ENCODE data around the gene LZTR1.

The LZTR1 gene

DNA sequence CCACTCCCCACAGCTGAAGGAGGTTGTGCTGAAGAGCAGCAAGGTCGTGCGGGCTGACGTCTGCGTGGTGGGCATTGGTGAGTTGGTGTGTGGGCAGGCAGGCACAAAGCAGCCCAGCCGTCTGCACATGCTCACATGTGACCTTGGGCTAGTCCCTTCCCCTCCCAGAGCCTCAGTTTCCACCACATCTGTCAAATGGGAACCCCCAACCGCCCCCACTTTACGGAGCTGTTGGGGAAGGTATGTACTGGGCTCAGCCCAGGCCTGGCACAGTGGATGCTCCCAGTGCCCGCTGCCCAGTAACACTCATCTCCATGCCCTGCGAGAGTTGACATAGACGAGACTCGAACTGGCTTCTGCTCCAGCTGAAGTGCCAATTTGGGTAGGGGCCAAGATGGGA lies 5.1 kb upstream of the LZTR1 start:
- in situ Hi-C loops (cut with HindIII; ENCODE audit: low pct_ligation_motif_present, low pct_unique_long_range_greater_than_20kb, low sequenced_read_pairs): no loop called here
- no peak for DNase-seq

DNA sequence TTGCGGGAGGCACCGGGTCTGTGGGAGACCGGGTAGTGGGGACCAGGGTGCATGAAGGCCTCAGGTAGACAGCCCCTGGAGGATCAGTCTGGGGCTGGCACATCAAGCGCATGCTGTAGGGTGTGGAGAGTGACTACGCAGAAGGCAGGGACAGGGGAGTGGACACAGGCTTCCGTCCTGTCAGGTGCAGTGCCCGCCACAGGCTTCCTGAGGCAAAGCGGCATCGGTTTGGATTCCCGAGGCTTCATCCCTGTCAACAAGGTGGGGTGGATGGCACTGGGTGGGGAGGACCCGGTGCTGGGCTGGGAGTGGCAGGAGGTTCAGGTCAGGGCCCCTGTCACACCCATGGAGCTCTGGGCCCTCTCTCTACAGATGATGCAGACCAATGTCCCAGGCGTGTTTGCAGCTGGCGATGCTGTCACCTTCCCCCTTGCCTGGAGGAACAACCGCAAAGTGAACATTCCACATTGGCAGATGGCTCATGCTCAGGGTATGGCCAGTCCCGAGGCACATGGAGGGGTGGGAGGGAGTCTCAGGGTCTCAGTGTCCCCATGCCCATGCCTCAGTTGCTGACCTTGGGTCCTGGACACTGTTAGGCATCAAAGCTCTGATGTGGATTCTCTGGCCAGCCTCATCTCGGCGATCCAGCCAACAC lies 4.5 kb upstream of the LZTR1 start:
- DNase-seq: no peak
- in situ Hi-C loops (cut with HindIII; ENCODE audit: low pct_ligation_motif_present, low pct_unique_long_range_greater_than_20kb, low sequenced_read_pairs): no loop called here

DNA sequence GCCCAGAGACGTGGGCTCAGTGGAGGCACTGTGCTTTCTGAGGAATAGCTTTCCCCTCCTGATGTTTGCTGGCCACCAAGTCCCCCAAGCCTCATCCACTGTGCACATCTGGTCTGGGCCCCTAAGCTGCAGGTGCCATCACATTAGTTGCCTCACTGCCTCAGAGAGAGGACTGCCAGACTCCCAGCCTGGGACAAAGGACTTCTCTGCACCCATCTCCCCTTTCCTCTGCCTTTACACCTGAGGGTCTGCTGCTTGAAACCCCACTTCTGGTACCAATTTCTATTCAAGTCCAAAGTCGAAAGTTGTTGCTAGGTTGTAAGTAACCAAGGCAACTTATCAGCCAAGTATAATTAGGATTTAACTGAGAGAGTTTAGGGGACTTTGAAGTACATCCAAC lies 3.7 kb upstream of the LZTR1 start:
- in situ Hi-C loops (cut with HindIII; ENCODE audit: low pct_ligation_motif_present, low pct_unique_long_range_greater_than_20kb, low sequenced_read_pairs): no loop called here
- DNase-seq: no peak

DNA sequence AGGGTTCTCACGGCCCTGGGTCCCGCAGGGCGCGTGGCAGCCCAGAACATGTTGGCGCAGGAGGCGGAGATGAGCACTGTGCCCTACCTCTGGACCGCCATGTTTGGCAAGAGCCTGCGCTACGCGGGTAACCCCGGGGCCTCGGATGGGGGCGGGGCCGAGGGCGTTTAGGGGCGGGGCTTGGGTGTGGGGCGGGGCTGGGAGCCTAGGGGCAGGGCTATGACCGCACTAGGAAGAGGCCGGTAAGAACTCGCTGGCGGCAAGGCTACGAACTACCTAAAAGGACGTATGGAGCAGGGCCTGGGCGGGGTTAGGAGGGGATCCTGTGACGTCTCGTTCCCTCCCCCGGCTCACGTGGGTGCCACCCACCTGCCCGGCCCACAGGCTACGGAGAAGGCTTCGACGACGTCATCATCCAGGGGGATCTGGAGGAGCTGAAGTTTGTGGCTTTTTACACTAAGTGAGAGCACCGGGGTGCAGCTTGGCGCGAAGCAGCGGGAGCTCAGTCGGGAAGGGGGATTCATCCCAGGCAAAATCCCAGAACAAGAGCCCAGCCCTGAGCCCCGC lies 2.8 kb upstream of the LZTR1 start:
- no peak for DNase-seq
- in situ Hi-C loops (cut with HindIII; ENCODE audit: low pct_ligation_motif_present, low pct_unique_long_range_greater_than_20kb, low sequenced_read_pairs): no loop called here

DNA sequence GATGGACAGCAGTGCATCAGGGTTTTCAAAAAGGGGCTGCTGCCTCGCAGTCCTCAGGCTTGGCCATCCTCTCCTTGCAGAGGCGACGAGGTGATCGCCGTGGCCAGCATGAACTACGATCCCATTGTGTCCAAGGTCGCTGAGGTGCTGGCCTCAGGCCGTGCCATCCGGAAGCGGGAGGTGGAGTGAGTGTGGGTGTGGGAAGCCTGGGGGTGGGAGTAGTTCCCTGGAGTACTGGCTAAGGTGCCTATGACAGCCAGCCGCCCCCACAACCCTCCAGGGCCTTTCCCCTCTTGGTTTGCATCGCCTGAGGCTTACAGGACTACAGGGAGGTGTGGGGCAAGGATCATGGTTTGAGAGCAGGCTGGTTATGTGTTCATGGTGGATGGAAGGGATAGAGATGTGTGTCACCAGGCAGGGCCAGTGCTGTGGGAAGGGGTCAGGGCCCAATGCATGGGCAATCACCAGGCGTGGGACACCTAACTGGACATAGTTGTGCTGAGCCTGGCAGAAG lies 2.1 kb upstream of the LZTR1 start:
- in situ Hi-C loops (cut with HindIII; ENCODE audit: low pct_ligation_motif_present, low pct_unique_long_range_greater_than_20kb, low sequenced_read_pairs): no loop called here
- DNase-seq: no peak

DNA sequence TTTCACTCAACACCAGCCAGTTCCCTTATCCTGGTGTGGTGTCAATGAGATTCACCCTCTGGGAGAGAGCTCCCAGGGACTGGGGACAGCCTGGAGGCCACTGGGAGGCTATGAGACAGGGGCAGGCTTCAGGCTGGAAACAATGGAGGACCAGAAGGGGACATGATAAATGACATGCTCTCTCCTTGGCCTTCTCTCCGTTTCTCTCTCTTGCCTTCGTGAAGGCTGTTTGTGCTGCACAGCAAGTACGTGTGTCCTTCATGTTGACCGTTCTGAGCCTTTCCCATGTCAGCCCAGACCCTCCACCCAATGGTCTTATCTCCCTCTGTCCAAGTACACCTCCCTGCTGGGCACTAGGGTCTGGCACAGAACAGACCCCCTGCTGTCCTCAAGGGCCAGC lies 1.6 kb upstream of the LZTR1 start:
- DNase-seq: no peak
- in situ Hi-C loops (cut with HindIII; ENCODE audit: low pct_ligation_motif_present, low pct_unique_long_range_greater_than_20kb, low sequenced_read_pairs): no loop called here

DNA sequence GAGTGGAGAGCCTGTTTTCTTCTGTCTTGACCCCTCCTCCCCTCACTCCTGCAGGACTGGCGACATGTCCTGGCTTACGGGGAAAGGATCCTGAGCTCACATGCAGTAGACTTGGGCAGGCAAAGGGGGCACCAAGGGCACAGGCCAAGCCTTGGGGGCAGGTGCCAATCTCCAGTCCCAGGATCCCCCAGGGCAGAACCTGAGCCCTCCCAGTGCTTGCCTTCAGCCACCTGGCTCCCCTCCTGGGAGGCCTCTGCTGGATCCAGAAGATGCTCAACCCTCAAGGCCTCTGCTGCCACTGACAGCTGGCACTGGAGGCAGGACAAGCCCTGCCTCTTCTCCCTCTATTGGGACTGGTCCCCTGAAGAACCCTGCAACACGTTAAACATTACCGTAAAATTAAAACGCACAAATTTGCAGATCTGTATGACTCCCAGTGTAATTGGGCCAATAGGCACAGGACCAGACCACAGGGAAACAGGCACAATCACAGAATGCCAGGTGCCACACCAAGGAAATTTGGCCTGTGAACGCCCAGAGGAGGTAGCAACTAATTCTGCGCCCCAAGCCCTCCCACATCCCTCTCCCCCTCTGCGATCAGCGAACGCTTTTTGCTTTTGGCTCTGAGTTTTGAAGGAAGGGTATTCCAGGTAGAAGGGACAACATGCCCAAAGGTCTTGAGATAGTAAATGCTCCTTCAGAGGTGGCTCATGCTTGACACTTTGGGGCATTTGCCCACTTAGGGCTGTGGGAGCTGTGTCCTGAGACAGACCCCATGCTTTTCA lies 967 bp upstream of the LZTR1 start:
- in situ Hi-C loops (cut with HindIII; ENCODE audit: low pct_ligation_motif_present, low pct_unique_long_range_greater_than_20kb, low sequenced_read_pairs): no loop called here
- DNase-seq: no peak

DNA sequence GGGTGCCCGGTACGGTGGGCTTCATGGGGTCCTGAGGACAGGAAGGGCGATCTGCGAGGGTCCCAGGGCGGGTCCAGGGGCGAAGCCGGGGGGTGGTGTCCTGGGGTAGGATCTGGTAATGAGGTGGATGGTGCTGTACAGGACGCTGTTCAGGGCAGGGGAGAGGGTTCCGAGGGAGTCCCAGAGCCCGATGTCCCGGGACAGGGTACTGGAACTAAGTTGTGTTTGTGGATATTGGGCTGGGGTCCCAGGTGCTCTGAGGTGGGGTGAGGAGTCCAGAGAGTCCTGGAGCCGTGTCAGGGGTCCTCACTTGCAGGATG lies 426 bp downstream of the LZTR1 start:
- in situ Hi-C loops (cut with HindIII; ENCODE audit: low pct_ligation_motif_present, low pct_unique_long_range_greater_than_20kb, low sequenced_read_pairs): no loop called here
- DNase-seq: no peak

DNA sequence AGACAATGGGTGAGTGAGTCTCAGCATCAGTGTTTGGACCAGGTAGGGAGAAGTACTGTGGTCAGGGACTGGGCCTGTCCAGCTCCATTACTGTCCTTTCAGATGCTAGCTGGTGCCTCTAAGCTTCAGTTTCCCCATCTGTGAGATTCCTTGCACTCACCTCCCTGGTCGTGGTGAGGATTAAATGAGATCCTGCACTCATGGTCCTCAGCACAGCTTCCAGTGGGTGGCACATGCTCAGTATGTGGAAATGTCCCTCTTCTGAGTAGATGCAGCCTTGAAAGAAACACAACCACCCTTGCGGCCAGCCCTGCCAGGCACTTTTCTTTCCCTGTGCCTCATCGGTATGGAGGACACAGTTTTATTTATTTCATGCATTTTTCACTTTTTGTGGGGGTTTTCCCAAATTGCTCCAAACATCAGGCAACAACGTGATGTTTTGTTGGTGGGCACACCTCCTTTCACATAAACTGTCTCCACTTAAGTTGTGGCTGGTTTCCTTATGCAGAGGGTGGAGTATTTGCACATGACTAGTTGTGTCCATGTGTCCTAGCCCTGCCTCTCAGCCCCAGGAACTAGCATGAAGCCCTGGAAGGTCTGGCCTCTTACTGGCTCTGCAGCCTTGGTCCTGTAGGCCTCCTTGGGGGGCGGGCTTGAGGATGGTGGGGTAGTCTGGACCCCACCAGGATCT lies 1.1 kb downstream of the LZTR1 start:
- in situ Hi-C loops (cut with HindIII; ENCODE audit: low pct_ligation_motif_present, low pct_unique_long_range_greater_than_20kb, low sequenced_read_pairs): no loop called here
- no peak for DNase-seq

DNA sequence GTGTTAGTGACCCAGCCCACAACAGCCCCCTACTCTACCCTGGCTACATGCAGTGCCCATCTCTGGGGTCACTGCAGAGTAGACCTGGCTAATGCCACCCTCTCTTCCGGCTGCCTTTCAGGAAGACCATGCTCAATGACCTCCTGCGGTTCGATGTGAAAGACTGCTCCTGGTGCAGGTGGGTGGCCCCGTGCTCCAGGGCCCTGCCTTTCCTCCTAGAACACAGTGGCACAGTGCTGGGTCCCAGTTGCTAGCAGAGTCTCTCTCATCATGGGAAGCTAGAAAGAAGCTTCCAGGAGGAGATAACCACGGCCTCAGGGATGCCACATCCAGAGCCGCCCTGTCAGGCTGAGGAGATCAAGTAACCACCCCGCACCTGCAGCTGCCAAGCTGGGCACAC lies 3.6 kb downstream of the LZTR1 start:
- in situ Hi-C loops (cut with HindIII; ENCODE audit: low pct_ligation_motif_present, low pct_unique_long_range_greater_than_20kb, low sequenced_read_pairs): no loop called here
- no peak for DNase-seq

DNA sequence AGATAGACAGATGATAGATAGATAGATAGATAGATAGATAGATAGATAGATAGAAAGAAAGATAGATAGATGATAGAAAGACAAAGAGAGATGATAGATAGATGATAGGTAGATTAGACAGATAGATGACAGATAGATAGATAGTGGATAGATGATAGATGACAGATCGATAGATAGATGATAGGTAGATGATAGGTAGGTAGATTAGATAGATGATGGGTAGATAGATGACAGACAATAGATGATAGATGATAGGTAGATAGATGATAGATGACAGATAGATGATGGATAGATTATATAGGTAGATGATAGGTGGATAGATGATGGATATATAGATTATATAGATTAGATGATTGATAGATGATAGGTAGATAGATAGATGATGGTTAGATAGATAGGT lies 4.3 kb downstream of the LZTR1 start:
- DNase-seq: no peak
- in situ Hi-C loops (cut with HindIII; ENCODE audit: low pct_ligation_motif_present, low pct_unique_long_range_greater_than_20kb, low sequenced_read_pairs): no loop called here

DNA sequence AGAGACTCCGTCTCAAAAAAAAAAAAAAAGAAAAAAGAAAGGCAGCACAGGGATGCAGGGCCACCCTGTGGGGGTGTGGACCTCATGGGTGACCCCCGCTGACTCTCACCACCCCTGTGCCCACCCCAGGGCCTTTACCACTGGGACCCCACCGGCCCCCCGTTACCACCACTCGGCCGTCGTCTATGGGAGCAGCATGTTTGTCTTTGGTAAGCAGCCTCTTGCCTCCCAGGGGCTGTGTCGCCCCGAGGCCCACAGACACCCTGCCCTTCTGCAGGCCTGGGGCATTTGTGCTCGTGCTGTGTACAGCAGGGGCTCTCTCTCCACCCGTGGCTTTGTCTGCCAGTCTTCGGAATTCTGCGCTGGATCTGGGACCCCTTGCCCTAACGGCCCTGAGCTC lies 5.3 kb downstream of the LZTR1 start:
- in situ Hi-C loops (cut with HindIII; ENCODE audit: low pct_ligation_motif_present, low pct_unique_long_range_greater_than_20kb, low sequenced_read_pairs): no loop called here
- no peak for DNase-seq

DNA sequence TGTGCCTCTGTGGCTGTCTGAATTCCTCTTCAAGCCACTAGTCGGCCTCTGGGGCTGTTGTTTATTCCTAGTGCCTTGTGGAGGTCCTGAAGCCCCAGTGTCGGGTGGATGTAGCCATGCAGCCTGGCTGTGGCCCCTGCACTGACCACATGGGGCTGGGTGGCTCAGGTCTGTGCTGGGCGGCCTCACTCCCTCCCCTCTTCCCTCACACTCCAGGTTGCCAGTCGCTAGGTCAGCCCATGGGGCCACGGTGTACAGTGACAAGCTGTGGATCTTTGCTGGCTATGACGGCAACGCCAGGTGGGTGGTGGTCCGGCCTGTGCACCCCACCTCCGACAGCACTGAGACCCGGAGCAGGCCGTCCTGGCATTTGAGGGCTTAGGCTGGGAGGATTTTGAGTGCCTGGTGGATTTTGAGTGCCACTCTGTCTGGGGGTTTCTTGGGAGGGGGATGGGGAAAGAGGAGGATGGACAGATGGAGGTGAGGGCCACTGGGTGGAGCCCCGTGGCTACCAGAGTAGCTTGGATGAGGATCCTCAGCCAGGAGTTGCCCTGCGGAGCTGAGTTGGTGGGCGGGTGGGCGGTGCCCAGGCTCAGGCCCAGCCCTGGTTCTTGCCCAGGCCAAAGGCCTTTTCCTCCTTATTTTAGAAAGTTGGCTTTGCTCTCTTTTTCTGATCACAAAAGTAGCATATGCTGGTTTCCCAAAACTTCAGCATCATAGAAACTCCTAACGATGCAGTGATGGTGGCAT lies 6.7 kb downstream of the LZTR1 start:
- in situ Hi-C loops (cut with HindIII; ENCODE audit: low pct_ligation_motif_present, low pct_unique_long_range_greater_than_20kb, low sequenced_read_pairs): no loop called here
- DNase-seq: no peak

DNA sequence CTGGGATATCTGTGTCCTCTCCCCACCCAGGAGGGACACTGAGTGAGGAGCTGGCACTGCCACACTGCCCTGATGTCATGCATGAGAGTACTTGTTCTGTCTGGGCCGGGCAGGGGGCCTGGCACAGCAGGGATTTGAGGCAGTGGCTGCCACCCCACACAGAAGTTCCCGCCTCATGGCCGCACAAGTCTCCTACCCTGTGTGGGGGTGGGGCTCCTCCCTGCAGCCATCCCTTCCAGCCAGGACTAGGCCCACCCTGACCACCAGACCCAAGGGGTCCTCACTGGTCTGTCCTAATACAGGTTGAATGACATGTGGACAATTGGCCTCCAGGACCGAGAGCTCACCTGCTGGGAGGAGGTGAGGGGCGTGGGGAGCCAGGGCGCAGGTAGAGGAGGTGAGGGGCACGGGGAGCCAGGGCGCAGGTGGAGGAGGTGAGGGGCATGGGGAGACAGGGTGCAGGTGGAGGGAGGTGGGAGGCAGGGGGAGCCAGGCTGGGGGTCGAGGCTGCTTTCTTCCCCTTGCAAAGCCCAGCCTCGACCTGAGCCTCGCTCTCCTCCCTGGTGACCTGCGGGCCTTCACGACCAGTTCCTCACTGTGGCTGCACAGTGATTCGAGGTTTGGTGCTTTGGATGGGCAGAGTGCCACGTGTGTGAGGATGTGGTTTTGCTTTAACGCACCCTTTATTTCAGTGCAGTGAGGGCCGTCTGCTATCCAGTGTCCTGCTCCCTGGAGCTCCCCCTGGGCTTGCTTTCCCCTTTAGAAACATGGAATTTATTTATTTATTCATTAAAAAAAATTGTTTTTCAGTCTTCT lies 7.4 kb downstream of the LZTR1 start:
- DNase-seq: peak; percentile 28

DNA sequence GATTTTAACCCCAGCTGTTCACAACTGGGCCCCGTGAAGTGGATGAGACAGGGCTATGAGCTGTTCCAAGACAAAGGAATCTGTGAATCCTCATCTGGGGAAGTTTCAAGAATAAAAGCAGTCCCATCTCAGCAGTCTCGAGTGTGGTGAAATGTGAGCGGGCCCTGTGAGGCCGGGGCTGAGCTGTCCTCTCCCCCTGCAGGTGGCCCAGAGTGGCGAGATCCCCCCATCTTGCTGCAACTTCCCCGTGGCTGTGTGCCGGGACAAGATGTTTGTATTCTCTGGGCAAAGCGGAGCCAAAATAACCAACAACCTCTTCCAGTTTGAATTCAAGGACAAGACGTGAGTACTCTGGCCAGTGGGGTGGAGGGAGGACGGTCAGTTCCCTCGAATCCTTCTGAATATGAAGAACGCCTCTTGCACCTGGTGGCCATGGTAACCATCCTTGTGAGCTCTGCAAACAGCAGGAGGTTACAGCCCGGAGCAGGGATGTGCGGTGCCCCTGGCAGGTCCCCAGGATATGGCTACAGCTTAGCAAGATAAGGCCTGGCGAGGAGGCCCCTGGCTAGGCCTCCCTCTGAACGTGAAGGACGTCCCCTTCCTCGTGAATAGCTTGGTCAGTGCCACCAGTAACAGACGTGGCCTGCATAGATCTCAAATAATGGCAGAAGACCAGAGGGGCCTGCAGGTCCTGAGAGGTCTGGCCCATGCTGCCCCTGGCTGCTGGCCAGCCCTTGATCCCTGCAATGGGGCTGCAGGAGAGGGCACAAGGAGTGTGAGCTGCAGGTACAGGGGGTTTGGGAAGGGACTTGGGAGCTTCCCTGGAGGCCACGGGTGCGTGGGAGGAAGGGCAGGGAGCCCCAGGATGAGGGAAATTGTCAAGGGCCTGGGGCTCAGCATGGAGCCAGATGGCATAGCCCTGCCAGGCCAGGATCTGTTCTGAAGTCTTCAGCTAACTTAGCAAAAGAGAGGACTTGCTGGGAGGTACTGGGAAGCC lies 8.4 kb downstream of the LZTR1 start:
- in situ Hi-C loops (cut with HindIII; ENCODE audit: low pct_ligation_motif_present, low pct_unique_long_range_greater_than_20kb, low sequenced_read_pairs): no loop called here

More for the DNA sequence above, 7.4 kb downstream of the LZTR1 start:
- in situ Hi-C loops (cut with HindIII; ENCODE audit: low pct_ligation_motif_present, low pct_unique_long_range_greater_than_20kb, low sequenced_read_pairs): no loop called here

DNA sequence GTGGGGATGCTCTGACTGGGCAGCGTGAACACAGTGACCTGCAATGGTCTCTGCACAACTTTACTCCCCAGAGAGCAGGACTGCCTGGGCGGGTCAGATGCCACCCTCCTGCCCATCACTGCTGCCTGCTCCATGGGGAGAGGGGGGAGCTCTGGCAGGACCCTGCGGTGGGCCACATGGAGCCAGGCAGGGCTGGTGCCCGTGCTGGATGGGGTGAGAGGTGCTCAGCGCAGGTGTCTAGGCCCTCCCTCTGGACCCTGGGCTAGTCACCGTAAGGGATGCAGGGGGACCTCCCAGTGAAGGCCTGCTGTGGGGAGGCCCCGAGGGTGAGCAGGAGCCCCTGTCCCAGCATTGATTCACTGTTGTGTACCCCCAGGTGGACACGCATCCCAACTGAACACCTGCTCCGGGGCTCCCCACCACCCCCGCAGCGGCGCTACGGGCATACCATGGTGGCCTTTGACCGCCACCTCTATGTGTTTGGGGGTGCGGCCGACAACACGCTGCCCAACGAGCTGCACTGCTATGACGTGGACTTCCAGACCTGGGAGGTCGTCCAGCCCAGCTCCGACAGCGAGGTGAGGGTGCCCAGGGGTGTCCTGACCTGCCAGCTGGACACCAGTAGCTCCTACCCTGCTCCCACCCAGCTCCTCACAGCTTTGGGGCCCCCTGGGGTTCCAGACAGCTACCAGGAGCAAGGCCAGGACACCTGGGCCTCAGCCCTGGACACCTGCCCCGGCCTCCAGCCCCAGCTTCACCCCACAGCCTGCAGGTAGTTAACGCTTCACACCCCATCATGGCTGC lies 9.4 kb downstream of the LZTR1 start:
- no peak for DNase-seq
- in situ Hi-C loops (cut with HindIII; ENCODE audit: low pct_ligation_motif_present, low pct_unique_long_range_greater_than_20kb, low sequenced_read_pairs): no loop called here

More for the DNA sequence above, 8.4 kb downstream of the LZTR1 start:
- DNase-seq: no peak

All from ACHN (cell line).